Measurements from ENCODE around the gene TMEM89.

Gene TMEM89

GRCh38 chr3:48585411-48585810, 36.2 kb downstream of the TMEM89 start:
- no peak for DNase-seq

- DNase-seq, result no peak
These were observed 36.7 kb downstream of the TMEM89 start for GRCh38 chr3:48584836-48585235.

GRCh38 chr3:48581621-48582481, 39.7 kb downstream of the TMEM89 start:
- no peak for DNase-seq

DNA sequence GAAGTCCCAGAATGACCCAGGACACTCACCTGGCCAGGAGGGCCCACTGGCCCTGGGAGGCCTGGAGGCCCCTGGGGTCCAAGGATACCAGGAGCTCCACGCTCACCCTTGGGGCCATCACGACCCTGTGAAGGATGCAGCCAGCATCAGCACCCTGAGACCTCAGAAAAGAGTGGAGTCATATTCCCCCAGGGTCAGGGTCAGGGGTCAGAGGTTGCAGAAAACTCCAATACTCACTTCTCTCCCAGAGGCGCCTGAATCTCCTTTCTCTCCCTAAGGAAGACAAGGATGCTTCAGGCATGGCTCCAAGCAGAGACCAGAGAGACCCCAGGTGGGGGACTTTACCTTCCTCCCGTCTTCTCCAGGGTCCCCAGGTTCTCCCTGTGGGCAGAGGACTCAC, 44.9 kb downstream of the TMEM89 start:
- DNase-seq, result no peak

DNA sequence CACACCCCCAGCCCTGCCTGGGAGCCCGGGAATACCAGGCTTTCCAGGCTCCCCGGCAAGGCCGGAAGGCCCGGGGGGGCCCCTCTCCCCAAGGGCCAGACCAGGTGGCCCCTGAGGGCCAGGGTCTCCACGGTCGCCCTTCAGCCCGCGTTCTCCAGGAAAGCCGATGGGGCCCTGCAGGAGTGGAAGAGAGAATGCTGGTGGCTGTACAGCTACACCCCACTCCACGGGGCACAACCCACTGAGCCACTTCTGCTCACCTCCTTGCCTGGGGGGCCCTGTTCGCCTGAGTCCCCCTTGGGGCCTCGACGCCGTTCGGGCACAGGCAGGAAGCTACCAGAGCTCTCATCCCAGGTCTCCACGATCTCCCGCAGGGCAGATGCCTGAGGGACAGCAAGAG, 46.2 kb downstream of the TMEM89 start:
- DNase-seq, result no peak

- DNase-seq, result no peak
These were observed 47.5 kb downstream of the TMEM89 start for GRCh38 chr3:48573973-48574585.

GRCh38 chr3:48572517-48572916, 49.1 kb downstream of the TMEM89 start:
- no peak for DNase-seq

GRCh38 chr3:48571938-48572337, 49.6 kb downstream of the TMEM89 start:
- no peak for DNase-seq

All from CD4-positive, alpha-beta T cell treated with Interferon gamma for 1 hour (primary cell).